ENCODE measurements around the gene IL12A.

The IL12A gene

DNA sequence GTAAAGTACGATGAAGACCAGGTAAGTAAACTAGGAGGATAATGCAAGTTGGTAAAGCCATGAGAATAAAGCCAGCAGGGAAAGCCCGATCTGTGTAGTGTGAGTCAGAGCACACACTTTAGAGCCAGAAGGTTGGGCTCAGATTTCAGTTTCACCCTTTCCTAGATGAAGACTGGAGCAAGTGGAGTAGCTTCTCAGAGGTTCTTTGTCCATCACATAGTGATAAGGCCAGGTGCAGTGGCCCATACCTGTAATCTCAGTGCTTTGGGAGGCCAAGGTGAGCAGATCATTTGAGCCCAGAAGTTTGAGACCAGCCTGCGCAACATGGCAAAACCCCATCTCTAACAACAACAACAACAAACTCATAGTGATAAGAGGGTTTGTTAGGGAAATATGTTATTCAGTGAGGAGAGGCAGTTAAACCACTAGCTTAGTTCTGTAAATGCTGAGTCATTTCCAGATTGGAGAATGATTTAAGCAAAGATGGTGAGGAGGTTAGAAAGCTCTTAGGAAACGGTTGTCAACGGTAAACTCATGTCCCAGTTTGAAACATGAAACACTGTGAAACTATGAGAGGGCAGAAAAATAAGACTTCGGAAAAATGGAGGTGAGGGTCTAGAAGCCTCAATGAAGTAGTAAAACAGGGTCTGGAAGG, 39.0 kb downstream of the IL12A start:
- DNase-seq = peak in 2 of 4 experiments; percentile 40 to 47

DNA sequence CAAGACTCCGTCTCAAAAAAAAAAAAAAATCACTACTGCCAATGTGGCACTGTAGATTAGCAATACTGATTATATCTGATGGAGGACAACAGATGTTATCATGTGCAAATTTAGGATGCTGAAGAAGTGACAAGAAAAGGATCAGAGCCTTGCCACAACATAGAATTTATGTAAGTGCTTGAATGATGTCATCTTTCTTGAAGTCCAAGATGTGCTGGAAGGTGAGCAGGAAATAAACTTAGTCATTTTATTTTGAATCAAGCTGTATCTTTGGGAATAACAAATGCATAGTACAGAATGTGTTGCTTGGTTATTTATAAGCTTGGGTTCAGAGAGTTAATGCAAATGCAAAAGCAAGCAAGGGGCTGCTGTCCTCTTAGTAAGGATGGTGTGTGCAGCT, 47.1 kb downstream of the IL12A start:
- no peak for DNase-seq

DNA sequence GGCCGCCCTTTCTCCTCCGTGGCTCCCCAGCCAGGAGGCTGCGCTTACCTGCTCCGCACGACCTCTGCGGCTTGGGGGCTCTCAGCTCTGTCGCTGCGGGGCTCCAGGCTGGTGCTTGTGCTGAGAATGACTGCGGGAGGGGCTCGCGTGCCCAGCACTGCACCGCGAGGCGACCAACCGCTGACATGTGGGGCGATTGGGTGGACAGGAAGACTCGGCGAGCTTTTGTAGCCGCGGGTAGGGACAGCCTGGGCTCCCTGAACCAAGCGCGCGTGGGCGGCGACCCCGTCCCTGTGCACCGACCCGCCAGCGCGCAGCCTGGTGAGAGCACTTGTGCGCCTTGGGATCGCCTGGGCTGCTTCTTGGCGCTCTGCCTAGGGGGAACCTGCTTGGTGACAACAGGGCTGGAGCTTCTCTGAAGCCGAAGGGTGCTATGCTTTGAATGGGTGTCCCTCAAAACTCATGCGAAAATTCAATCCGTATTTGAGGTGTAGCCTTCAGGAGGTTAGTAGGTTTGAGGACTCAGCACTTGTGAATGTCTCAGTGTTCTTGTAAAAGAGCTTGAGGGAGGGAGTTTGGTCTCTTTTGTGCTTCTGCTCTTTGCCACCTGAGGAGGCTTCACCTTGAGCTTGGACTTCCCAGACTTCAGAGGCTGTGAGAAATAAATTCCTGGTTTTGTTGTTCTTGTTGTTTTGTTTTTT, 50.4 kb downstream of the IL12A start:
- peak; percentile 41 to 76 (median 66) for DNase-seq

DNA sequence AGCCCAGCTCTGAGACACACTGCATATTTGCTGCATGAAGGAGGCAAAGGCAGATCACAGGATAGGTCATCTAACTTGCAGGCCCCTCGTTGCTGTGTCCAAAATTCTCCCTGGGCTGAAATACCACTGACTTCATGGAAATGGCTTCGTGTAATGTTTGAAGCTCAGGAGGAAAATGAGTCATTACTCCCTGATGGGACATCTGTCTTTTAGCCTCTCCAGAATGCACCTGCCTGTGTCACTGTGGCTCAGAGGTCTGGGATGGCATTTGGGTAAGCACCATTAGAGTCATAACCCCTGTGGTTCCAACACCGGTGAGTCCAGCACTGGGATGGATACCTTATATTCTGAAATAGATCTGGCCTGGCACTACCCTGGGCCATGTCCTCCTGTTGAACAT, 51.5 kb downstream of the IL12A start:
- DNase-seq = no peak

DNA sequence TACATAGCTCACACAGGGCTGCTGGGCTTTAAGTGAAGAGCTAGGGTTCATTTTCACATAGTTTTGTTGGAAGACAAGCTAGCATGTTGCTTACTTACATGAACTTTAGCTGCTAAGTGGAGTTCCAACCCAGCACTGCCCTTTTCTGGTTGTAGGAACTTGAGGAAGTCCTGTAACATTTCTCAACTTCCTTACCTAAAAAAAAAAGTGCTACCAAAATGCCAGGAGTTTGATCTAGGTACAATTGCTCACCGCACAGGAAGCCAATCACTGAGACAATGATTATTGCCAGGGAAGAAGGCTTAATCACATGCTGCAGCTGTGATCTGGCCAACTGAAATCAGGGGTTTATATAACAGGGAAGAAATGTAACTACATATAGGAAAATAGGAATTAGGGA, 52.8 kb downstream of the IL12A start:
- DNase-seq = peak; percentile 33 to 55 (median 44)

DNA sequence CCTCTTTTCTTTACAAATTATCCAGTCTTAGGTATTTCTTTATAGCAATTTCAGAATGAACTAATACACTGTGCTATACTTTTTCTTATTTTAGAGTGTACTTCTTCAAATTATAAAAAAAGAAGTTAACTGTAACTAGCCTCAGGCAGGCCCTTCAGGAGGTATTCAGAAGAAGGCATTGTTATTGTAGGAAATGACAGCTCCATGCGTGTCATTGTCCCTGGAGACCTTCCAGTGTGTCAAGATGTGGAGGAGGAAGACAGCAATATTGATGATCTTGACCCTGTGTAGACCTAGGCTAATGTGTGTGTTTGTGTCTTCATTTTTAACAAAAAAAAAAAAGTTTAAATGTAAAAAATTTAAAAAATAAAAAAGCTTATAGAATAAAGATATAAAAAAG, 55.5 kb downstream of the IL12A start:
- peak in 1 of 4 experiments; percentile 19 for DNase-seq
